MM.1S (cell line): ENCODE results near the gene KSR1.

Experiments
- EZH2 ChIP-seq: fragments of 300-600 bp; sonication (generic); optimal IDR thresholded peaks from 2 replicates; pipeline ENCODE3; 2017; ENCODE audit warnings: low read depth, mild to moderate bottlenecking, antibody characterized with exemption, low read length, mixed read lengths
- EZH2phosphoT487 ChIP-seq: fragments of 300-600 bp; sonication (generic); IDR thresholded peaks from 2 replicates; pipeline ENCODE4 v1.6.1; 2018; ENCODE audit warnings: antibody characterized with exemption, low read length
- TF ChIP-seq, protein P1 (sequence below): fragments of 300-600 bp; sonication (generic); IDR thresholded peaks from 2 replicates; pipeline ENCODE4 v1.5.1; 2016; ENCODE audit warnings: antibody characterized with exemption, low read length, mixed read lengths

DNA sequence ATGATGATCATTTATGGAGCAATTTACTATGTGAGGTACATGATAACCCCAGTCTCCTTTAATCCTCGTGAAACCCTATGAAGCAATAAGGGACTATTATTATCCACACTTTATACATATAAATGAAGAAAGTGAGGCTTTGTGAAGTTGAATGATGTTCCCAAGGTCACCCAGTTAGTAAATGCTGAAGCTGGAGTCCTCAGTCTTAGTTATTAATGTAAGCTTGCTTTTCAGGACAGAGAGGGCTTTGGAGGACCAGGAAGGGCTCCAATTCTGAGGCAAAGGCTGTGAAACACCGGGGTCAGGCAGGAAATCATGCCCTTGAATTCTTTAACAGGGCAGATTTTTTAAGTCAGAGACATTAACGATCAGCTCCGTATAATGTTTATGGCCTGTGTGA, 36.8 kb downstream of the KSR1 start:
- TF ChIP-seq, protein P1, sequence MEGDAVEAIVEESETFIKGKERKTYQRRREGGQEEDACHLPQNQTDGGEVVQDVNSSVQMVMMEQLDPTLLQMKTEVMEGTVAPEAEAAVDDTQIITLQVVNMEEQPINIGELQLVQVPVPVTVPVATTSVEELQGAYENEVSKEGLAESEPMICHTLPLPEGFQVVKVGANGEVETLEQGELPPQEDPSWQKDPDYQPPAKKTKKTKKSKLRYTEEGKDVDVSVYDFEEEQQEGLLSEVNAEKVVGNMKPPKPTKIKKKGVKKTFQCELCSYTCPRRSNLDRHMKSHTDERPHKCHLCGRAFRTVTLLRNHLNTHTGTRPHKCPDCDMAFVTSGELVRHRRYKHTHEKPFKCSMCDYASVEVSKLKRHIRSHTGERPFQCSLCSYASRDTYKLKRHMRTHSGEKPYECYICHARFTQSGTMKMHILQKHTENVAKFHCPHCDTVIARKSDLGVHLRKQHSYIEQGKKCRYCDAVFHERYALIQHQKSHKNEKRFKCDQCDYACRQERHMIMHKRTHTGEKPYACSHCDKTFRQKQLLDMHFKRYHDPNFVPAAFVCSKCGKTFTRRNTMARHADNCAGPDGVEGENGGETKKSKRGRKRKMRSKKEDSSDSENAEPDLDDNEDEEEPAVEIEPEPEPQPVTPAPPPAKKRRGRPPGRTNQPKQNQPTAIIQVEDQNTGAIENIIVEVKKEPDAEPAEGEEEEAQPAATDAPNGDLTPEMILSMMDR: no peak
- TF ChIP-seq EZH2phosphoT487 (no peak), EZH2 (no peak)
